Progenitor cell of endocrine pancreas (in vitro differentiated cells): ENCODE measurements around the gene BEST1. TPM values are rescaled to one million over a fixed set of nuclear protein-coding genes. Genes with fewer than 3 reads are reported as not detected.
A peak's percentile ranks its signal among the peaks of the same experiment; 100 is the strongest.
"Not testable (repeated sequence)": the region's sequence is repeated elsewhere in the genome, so short reads cannot be mapped to it uniquely, and the experiment has no call there.

ENCODE experiments used
- DNase-seq: peaks from one replicate; pipeline ENCODE4 v3.0.0; 2021; ENCODE audit warnings: low spot score; ENCODE audit not compliant: unreplicated experiment
- H3K27ac Mint-ChIP-seq: 2 replicates; pipeline ENCODE4 v1.8.0; 2021; ENCODE audit warnings: mild to moderate bottlenecking, moderate library complexity, mixed read lengths
- H3K27me3 Mint-ChIP-seq: 2 replicates; pipeline ENCODE4 v1.8.0; 2021; ENCODE audit warnings: mixed read lengths
- H3K36me3 Mint-ChIP-seq: 2 replicates; pipeline ENCODE4 v1.8.0; 2022; ENCODE audit warnings: mixed read lengths; ENCODE audit not compliant: insufficient read depth
- H3K4me1 Mint-ChIP-seq: 2 replicates; pipeline ENCODE4 v1.8.0; 2021; ENCODE audit warnings: low read depth, mixed read lengths
- H3K4me3 Mint-ChIP-seq: 2 replicates; pipeline ENCODE4 v1.8.0; 2021; ENCODE audit warnings: low read depth, mild to moderate bottlenecking, moderate library complexity, mixed read lengths
- H3K9me3 Mint-ChIP-seq: 2 replicates; pipeline ENCODE4 v1.8.0; 2021; ENCODE audit warnings: low read depth, mixed read lengths
- total RNA-seq: library from RNA; stranded (reverse); gene quantifications from 2 replicates; pipeline ENCODE4 v1.2.1, GENCODE V29; 2021
- TF ChIP-seq, protein P1 (sequence below): fragments of 200-600 bp; sonication (generic); IDR thresholded peaks from one replicate; pipeline ENCODE4 v1.5.0; 2021; ENCODE audit warnings: antibody characterized with exemption, mild to moderate bottlenecking; ENCODE audit not compliant: unreplicated experiment

The BEST1 gene
- total RNA-seq, 1 donor from 2014 or later: 0.34 TPM

DNA sequence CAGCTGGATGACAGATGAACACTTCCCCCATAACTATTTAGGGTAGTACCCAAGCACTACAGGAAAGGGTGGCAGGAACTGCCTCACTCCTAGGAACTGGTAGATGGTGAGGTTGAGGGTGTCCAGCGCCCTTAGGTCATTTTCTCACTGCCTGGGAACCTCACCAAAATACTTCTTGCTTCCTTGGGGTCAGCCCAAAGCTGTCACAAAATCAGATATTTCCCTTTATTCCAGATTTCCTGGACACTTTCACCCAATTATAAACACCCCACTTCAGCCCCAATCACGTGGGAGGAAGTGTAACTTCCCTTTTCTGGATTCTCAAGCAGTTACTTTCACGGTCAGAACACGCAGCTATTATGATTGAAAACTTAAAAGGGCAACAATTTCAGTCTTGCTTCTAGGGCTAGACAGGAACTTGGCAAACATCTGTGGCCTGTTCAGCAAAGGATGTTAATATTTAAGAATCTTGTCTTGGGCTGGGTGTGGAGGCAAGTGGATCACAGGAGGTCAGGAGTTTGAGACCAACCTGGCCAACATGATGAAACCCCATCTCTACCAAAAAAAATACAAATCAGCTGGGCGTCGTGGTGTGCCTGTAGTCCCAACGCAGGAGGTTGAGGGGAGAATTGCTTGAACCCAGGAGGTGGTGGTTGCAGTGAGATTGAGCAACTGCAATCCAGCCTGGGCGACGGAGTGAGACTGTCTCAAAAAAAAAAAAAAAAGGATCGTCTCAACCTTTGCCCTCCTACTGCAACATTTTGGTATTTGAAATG, 13.3 kb downstream of the BEST1 start:
- Mint-ChIP-seq H3K36me3 (peaks cover 34% of the 10 kb centered on the region), H3K9me3 (no peaks in the 10 kb centered on the region), H3K4me1 (peaks cover 22% of the 10 kb centered on the region), H3K27me3 (no peaks in the 10 kb centered on the region), H3K27ac (peak overlapping the region; percentile 76), H3K4me3 (peak overlapping the region; percentile 42)
- TF ChIP-seq, protein P1, sequence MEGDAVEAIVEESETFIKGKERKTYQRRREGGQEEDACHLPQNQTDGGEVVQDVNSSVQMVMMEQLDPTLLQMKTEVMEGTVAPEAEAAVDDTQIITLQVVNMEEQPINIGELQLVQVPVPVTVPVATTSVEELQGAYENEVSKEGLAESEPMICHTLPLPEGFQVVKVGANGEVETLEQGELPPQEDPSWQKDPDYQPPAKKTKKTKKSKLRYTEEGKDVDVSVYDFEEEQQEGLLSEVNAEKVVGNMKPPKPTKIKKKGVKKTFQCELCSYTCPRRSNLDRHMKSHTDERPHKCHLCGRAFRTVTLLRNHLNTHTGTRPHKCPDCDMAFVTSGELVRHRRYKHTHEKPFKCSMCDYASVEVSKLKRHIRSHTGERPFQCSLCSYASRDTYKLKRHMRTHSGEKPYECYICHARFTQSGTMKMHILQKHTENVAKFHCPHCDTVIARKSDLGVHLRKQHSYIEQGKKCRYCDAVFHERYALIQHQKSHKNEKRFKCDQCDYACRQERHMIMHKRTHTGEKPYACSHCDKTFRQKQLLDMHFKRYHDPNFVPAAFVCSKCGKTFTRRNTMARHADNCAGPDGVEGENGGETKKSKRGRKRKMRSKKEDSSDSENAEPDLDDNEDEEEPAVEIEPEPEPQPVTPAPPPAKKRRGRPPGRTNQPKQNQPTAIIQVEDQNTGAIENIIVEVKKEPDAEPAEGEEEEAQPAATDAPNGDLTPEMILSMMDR: no peak
- no peak for DNase-seq

DNA sequence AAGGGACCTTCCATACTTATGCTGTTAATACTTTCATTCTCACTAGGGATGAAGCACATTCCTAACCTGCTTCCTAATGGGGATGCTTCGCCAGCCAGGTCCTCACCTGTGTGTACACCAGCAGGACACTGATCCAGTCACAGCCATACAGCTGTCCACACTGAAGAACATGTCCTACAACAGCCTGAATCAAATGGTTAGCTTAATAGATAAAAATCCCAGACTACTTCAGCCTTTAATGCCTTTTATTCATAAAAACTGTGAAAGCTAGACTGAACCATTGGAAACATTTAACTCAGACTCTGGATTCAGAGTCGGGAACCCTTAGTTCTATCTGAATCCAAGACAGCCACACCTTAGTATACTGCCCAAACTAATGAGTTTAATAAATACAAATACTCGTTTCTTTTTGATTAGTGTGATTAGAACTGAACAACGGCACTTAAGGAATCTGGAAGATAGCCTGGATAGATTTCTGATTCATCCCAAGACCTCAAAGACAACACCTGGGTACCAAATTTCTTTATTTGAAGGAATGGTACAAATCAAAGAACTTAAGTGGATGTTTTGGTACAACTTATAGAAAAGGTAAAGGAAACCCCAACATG, 14.0 kb downstream of the BEST1 start:
- Mint-ChIP-seq H3K4me3 (peak overlapping the region; percentile 95), H3K9me3 (no peaks in the 10 kb centered on the region), H3K4me1 (peaks cover 27% of the 10 kb centered on the region), H3K27ac (peak overlapping the region; percentile 76), H3K27me3 (no peaks in the 10 kb centered on the region), H3K36me3 (peaks cover 34% of the 10 kb centered on the region)
- TF ChIP-seq, protein P1: no peak
- DNase-seq: no peak

DNA sequence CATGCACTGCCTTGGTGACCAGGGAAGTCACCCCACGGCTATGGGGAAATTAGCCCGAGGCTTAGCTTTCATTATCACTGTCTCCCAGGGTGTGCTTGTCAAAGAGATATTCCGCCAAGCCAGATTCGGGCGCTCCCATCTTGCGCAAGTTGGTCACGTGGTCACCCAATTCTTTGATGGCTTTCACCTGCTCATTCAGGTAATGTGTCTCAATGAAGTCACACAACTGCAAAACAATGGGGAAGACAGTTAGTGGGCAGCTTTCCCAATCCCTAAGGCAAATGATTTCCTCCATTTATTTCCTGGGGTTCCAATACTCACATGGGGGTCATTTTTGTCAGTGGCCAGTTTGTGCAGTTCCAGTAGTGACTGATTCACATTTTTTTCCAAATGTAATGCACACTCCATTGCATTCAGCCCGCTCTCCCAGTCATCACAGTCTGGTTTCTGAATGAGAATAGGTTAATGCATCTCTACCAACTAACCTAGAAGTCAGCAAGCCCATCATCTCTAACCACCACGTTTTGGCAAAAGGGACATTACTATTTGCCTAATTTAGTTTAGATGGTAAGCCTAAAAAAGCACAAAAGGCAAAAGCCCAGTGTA, 14.6 kb downstream of the BEST1 start:
- Mint-ChIP-seq H3K4me1 (peaks cover 29% of the 10 kb centered on the region), H3K4me3 (peak overlapping the region; percentile 95), H3K36me3 (peaks cover 34% of the 10 kb centered on the region), H3K27ac (peak overlapping the region; percentile 80)
- DNase-seq, H3K27me3 Mint-ChIP-seq, H3K9me3 Mint-ChIP-seq: not testable (repeated sequence)

DNA sequence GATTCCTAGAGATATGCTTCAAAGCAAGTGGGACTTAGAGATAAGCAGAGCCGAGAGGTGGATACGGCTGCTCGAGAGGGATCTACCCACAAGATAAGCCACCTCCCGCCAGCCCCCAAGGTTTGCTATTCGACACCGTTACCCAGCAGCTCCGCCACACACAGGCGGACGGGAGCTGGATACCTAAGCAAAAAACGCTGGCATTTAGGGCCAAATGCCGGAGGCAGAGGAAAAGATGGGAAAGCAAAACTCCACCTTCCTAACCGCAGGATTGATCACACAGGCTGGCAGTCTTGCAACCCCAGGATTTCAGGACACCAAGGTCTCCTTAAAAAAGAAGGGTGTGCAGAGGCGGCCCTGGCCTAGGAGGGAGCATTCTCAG, 16.6 kb downstream of the BEST1 start:
- peak overlapping the region; percentile 93 for H3K27ac Mint-ChIP-seq
- H3K4me1 Mint-ChIP-seq: peaks cover 41% of the 10 kb centered on the region
- peaks cover 33% of the 10 kb centered on the region for H3K36me3 Mint-ChIP-seq
- TF ChIP-seq, protein P1: no peak
- peak overlapping the region; percentile 95 for H3K4me3 Mint-ChIP-seq
- H3K27me3 Mint-ChIP-seq: no peaks in the 10 kb centered on the region
- no peaks in the 10 kb centered on the region for H3K9me3 Mint-ChIP-seq
- DNase-seq: no peak

DNA sequence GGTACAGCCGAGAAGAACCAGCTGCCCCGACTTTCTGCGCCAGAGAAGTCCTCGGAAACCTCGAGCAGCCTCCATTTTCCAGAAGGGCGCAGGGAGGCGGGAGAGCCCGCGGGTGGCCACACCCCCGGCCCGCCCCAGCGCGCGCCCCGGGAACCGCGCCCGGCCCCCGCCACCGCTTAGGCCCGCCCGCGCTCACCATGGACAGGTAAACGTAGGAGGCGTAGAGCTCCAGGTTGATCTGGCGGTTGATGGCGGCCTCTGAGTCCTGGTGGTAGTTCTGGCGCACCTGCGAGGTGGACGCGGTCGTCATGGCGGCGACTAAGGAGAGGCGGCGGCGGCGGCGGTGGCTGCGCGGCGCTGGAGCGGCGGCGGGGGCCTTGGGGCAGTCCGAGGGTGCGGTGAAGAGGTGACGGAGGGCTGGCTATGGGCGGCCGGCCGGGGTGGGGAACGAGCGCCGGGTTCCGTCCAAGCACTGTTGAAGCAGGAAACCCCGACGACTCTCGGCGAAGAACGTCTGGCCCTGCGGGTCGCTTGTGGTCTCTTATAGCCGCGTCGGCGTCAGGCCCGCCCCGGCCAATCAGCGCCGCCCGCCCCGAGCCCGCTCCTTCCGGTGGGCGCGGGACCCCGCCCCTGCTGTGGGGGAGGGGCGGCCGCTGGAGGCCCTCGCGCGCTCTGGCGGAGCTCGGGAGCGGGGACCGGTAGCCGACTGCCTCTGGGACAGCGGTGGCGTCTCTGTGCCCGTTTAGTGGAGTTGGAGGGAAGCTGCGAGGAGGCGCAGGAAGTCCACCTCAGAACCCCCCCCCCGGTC, 17.2 kb downstream of the BEST1 start, which contains the start of gene FTH1:
FTH1 (minus strand) TSS at position 519 of the 808 bp plus-strand sequence; CDS start at position 310, 209 bp downstream.
- peak; percentile 89 for DNase-seq
- Mint-ChIP-seq H3K27me3 (no peaks in the 10 kb centered on the region), H3K27ac (peak within 1 kb of the TSS; percentile 98), H3K4me1 (peaks cover 42% of the 10 kb centered on the region), H3K9me3 (no peaks in the 10 kb centered on the region), H3K36me3 (peaks cover 31% of the 10 kb centered on the region), H3K4me3 (peak within 1 kb of the TSS; percentile 95)
- TF ChIP-seq, protein P1: no peak
